Trophoblast cell (in vitro differentiated cells and primary cell): ENCODE measurements around the gene PCDH20. TPM values are rescaled to one million over a fixed set of nuclear protein-coding genes. Genes with fewer than 3 reads are reported as not detected.

Source experiments
- DNase-seq, 2 donors: peaks; one replicate each; pipeline ENCODE4 v3.0.0-alpha.2; 2016
- H2AFZ ChIP-seq: 2 replicates; pipeline ENCODE4 v1.6.1; 2013; ENCODE audit warnings: low read length, moderate library complexity, mild to moderate bottlenecking; ENCODE audit not compliant: insufficient read depth, poor library complexity
- H2AK5ac ChIP-seq: 2 replicates; pipeline ENCODE4 v1.6.1; 2013; ENCODE audit warnings: mild to moderate bottlenecking, low read length
- H2BK120ac ChIP-seq: 2 replicates; pipeline ENCODE4 v1.6.1; 2013; ENCODE audit warnings: low read length, mild to moderate bottlenecking, moderate library complexity; ENCODE audit not compliant: insufficient read depth, poor library complexity
- H2BK12ac ChIP-seq: 2 replicates; pipeline ENCODE4 v1.6.1; 2013; ENCODE audit warnings: mild to moderate bottlenecking, low read length, moderate library complexity
- H2BK5ac ChIP-seq: 2 replicates; pipeline ENCODE4 v1.6.1; 2013; ENCODE audit warnings: low read length, low read depth, moderate library complexity, mild to moderate bottlenecking; ENCODE audit not compliant: poor library complexity
- H3K14ac ChIP-seq: 2 replicates; pipeline ENCODE4 v1.6.1; 2013; ENCODE audit warnings: mild to moderate bottlenecking, low read length
- H3K18ac ChIP-seq: 2 replicates; pipeline ENCODE4 v1.6.1; 2013; ENCODE audit warnings: mild to moderate bottlenecking, low read length
- H3K23ac ChIP-seq: 2 replicates; pipeline ENCODE4 v1.6.1; 2013; ENCODE audit warnings: low read length
- H3K27ac ChIP-seq: 2 replicates; pipeline ENCODE4 v1.5.1; 2013; ENCODE audit warnings: low read depth, mild to moderate bottlenecking, inconsistent platforms, low read length, moderate library complexity
- H3K27me3 ChIP-seq: 2 replicates; pipeline ENCODE4 v1.6.1; 2013; ENCODE audit warnings: inconsistent platforms, mild to moderate bottlenecking, low read length, moderate library complexity; ENCODE audit not compliant: insufficient read depth
- H3K36me3 ChIP-seq, 2 experiments: 1 replicate in 1 of 2; 2 replicates in 1 of 2; pipeline ENCODE4 v1.6.1; 2013; ENCODE audit warnings: low read length in 2 of 2, mild to moderate bottlenecking in 2 of 2, moderate library complexity in 1 of 2; ENCODE audit not compliant: insufficient read depth in 2 of 2, control insufficient read depth in 1 of 2
- H3K4ac ChIP-seq: 2 replicates; pipeline ENCODE4 v1.6.1; 2013; ENCODE audit warnings: low read depth, mild to moderate bottlenecking, low read length, moderate library complexity
- H3K4me1 ChIP-seq, 2 experiments: 1 replicate in 1 of 2; 2 replicates in 1 of 2; pipeline ENCODE4 v1.6.1; 2013; ENCODE audit warnings: low read length in 2 of 2, mild to moderate bottlenecking in 2 of 2, moderate library complexity in 1 of 2; ENCODE audit not compliant: insufficient read depth in 2 of 2, control insufficient read depth in 1 of 2
- H3K4me2 ChIP-seq: 2 replicates; pipeline ENCODE4 v1.6.1; 2013; ENCODE audit warnings: inconsistent platforms, mild to moderate bottlenecking, low read length, moderate library complexity
- H3K4me3 ChIP-seq: 2 replicates; pipeline ENCODE4 v1.5.1; 2013; ENCODE audit warnings: mild to moderate bottlenecking, low read depth, low read length, inconsistent platforms
- H3K79me1 ChIP-seq: one replicate; pipeline ENCODE4 v1.6.1; 2013; ENCODE audit warnings: low read length
- H3K79me2 ChIP-seq: 2 replicates; pipeline ENCODE4 v1.6.1; 2013; ENCODE audit warnings: low read length, mild to moderate bottlenecking; ENCODE audit not compliant: control insufficient read depth, insufficient read depth, poor library complexity
- H3K9ac ChIP-seq: 2 replicates; pipeline ENCODE4 v1.6.1; 2013; ENCODE audit warnings: mild to moderate bottlenecking, low read length
- H3K9me3 ChIP-seq: 2 replicates; pipeline ENCODE4 v1.6.1; 2013; ENCODE audit warnings: low read depth, mild to moderate bottlenecking, control low read depth, inconsistent platforms, low read length; ENCODE audit not compliant: insufficient read depth
- H4K12ac ChIP-seq: 2 replicates; pipeline ENCODE4 v1.6.1; 2013; ENCODE audit warnings: low read depth, mild to moderate bottlenecking, low read length, moderate library complexity
- H4K8ac ChIP-seq: 2 replicates; pipeline ENCODE4 v1.6.1; 2013; ENCODE audit warnings: low read depth, mild to moderate bottlenecking, low read length, moderate library complexity
- H4K91ac ChIP-seq: one replicate; pipeline ENCODE4 v1.6.1; 2013; ENCODE audit warnings: low read depth, mild to moderate bottlenecking, low read length, moderate library complexity
- WGBS: extraction: QIAGEN DNeasy Blood & Tissue Kit; methylation state at CpG from one replicate; pipeline ENCODE4 v1.1.7; 2013; ENCODE audit warnings: missing lambda C conversion rate; ENCODE audit not compliant: insufficient read length, insufficient coverage; ENCODE audit errors: extremely low coverage; 5-methylcytosine and 5-hydroxymethylcytosine counted together
- polyA plus RNA-seq: library from polyadenylated mRNA; stranded (reverse); fragments of 200-250 nt; gene quantifications from 2 replicates; pipeline ENCODE4 v1.2.3, GENCODE V29; 2013

The PCDH20 gene
- polyA plus RNA-seq: 0.23 and 0.31 TPM in 2 replicates

GRCh38 chr13:61415749-61416148 is at the start of gene PCDH20:
PCDH20 (minus strand) TSS chr13:61415849; CDS start chr13:61415158, 691 bp downstream.
- no peak within 1 kb of the TSS for H3K9ac ChIP-seq
- H2BK12ac ChIP-seq: no peak within 1 kb of the TSS
- H2AFZ ChIP-seq: peak within 1 kb of the TSS; percentile 47
- H3K4me2 ChIP-seq: peak within 1 kb of the TSS; percentile 99
- H3K27ac ChIP-seq: no peak within 1 kb of the TSS
- peaks cover 2% of the 10 kb centered on the region for H3K9me3 ChIP-seq
- no peak within 1 kb of the TSS for H3K14ac ChIP-seq
- H3K36me3 ChIP-seq: no peaks in the 10 kb centered on the region
- H3K23ac ChIP-seq: no peak within 1 kb of the TSS
- DNase-seq: no peak
- no CpG with 5 or more reads among the region's 3 CpGs for WGBS
- H4K91ac ChIP-seq: no peak within 1 kb of the TSS
- H3K4ac ChIP-seq: no peak within 1 kb of the TSS
- peak within 1 kb of the TSS; percentile 65 for H3K4me3 ChIP-seq
- H3K79me2 ChIP-seq: no peaks in the 10 kb centered on the region
- H2BK120ac ChIP-seq: no peak within 1 kb of the TSS
- H3K79me1 ChIP-seq: no peaks in the 10 kb centered on the region
- H3K18ac ChIP-seq: no peak within 1 kb of the TSS
- H2AK5ac ChIP-seq: no peak within 1 kb of the TSS
- H4K12ac ChIP-seq: no peak within 1 kb of the TSS
- H3K4me1 ChIP-seq: peaks cover 8 to 9% of the 10 kb centered on the region in 2 experiments
- no peak within 1 kb of the TSS for H2BK5ac ChIP-seq
- no peak within 1 kb of the TSS for H4K8ac ChIP-seq
- peaks cover 21% of the 10 kb centered on the region for H3K27me3 ChIP-seq

DNA sequence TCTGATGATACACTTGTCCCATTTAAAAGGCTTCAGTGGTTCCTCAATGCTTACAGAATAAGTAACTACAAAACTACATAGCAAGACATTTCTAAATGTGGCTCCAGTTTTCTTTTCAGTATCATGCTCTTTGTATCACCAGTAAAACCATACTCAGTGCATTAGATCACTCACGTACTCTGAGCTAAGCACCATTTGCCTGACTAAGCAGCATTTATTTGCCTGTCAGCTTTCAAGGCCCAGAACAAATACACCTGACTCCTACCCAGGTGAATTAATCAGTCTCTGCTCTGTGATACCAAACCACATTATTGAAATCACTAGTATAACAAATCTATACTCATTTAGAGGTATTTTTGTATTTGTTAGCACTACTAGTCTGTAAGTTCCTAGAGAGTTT is 47.4 kb upstream of the PCDH20 start:
- no peaks in the 10 kb centered on the region for H3K79me1 ChIP-seq
- no peaks in the 10 kb centered on the region for H3K79me2 ChIP-seq
- H3K18ac ChIP-seq: no peak overlapping the region
- H3K9ac ChIP-seq: no peak overlapping the region
- H2BK12ac ChIP-seq: no peak overlapping the region
- DNase-seq: no peak
- no peaks in the 10 kb centered on the region for H3K9me3 ChIP-seq
- no peak overlapping the region for H2AFZ ChIP-seq
- H2BK120ac ChIP-seq: no peak overlapping the region
- no peak overlapping the region for H3K23ac ChIP-seq
- H3K36me3 ChIP-seq: no peaks in the 10 kb centered on the region
- no peak overlapping the region for H4K8ac ChIP-seq
- H3K27ac ChIP-seq: no peak overlapping the region
- WGBS: no CpG with 5 or more reads among the region's 1 CpG
- H3K4me1 ChIP-seq: no peaks in the 10 kb centered on the region
- H3K4me3 ChIP-seq: no peak overlapping the region
- no peak overlapping the region for H2BK5ac ChIP-seq
- no peak overlapping the region for H3K4me2 ChIP-seq
- H3K14ac ChIP-seq: no peak overlapping the region
- no peak overlapping the region for H4K91ac ChIP-seq
- no peak overlapping the region for H2AK5ac ChIP-seq
- no peak overlapping the region for H4K12ac ChIP-seq
- no peaks in the 10 kb centered on the region for H3K27me3 ChIP-seq
- no peak overlapping the region for H3K4ac ChIP-seq

GRCh38 chr13:61453121-61453520 is 37.5 kb upstream of the PCDH20 start:
- no peak overlapping the region for H3K23ac ChIP-seq
- no peaks in the 10 kb centered on the region for H3K79me2 ChIP-seq
- no peak overlapping the region for H3K14ac ChIP-seq
- no peak overlapping the region for H4K12ac ChIP-seq
- H2BK120ac ChIP-seq: no peak overlapping the region
- H3K4me2 ChIP-seq: no peak overlapping the region
- no peak overlapping the region for H2AFZ ChIP-seq
- no peak overlapping the region for H2AK5ac ChIP-seq
- no peak overlapping the region for H4K8ac ChIP-seq
- no peak overlapping the region for H3K4ac ChIP-seq
- no peak overlapping the region for H3K9ac ChIP-seq
- H3K27ac ChIP-seq: no peak overlapping the region
- H3K36me3 ChIP-seq: no peaks in the 10 kb centered on the region
- no peaks in the 10 kb centered on the region for H3K9me3 ChIP-seq
- no CpG with 5 or more reads among the region's 1 CpG for WGBS
- no peaks in the 10 kb centered on the region for H3K4me1 ChIP-seq
- H3K18ac ChIP-seq: no peak overlapping the region
- H3K27me3 ChIP-seq: no peaks in the 10 kb centered on the region
- H2BK5ac ChIP-seq: no peak overlapping the region
- DNase-seq: no peak
- no peak overlapping the region for H2BK12ac ChIP-seq
- no peak overlapping the region for H4K91ac ChIP-seq
- no peak overlapping the region for H3K4me3 ChIP-seq
- H3K79me1 ChIP-seq: no peaks in the 10 kb centered on the region

GRCh38 chr13:61432029-61432428 is 16.4 kb upstream of the PCDH20 start:
- no peak overlapping the region for H3K23ac ChIP-seq
- no peaks in the 10 kb centered on the region for H3K9me3 ChIP-seq
- no peaks in the 10 kb centered on the region for H3K27me3 ChIP-seq
- no peak overlapping the region for H4K12ac ChIP-seq
- no peak overlapping the region for H3K9ac ChIP-seq
- WGBS: no CpG with 5 or more reads among the region's 1 CpG
- H2BK120ac ChIP-seq: no peak overlapping the region
- no peaks in the 10 kb centered on the region for H3K79me1 ChIP-seq
- no peak overlapping the region for H2BK12ac ChIP-seq
- H3K14ac ChIP-seq: no peak overlapping the region
- H3K4me1 ChIP-seq: no peaks in the 10 kb centered on the region
- no peak overlapping the region for H3K27ac ChIP-seq
- no peak overlapping the region for H2BK5ac ChIP-seq
- no peak overlapping the region for H3K4me3 ChIP-seq
- H3K79me2 ChIP-seq: no peaks in the 10 kb centered on the region
- no peak overlapping the region for H3K4me2 ChIP-seq
- H3K36me3 ChIP-seq: no peaks in the 10 kb centered on the region
- H4K8ac ChIP-seq: no peak overlapping the region
- no peak overlapping the region for H2AFZ ChIP-seq
- no peak overlapping the region for H2AK5ac ChIP-seq
- DNase-seq: no peak
- H4K91ac ChIP-seq: no peak overlapping the region
- no peak overlapping the region for H3K18ac ChIP-seq
- no peak overlapping the region for H3K4ac ChIP-seq
